ENCODE data around the gene WDR54.
A peak's percentile ranks its signal among the peaks of the same experiment; 100 is the strongest.
"Not testable (repeated sequence)": the region's sequence is repeated elsewhere in the genome, so short reads cannot be mapped to it uniquely, and the experiment has no call there.

The WDR54 gene

DNA sequence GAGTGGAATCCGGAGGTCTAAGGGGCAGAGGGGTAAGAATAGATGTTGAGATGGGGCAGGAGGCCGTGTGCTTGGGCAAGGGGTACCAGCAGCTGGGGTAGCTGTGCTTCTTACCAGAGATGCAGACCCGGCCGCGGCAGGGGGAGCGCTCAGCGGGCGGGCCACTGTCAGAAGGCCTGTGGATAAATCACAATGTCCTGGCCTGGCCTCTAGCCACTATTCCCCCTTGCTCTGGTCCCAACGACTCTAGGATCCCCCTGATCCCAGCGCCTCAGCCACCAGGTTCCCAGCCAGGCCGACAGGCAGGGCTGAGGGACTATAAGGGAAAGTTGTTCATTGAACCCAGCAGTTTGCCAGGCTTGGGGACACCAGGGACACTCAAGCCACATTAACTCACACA is 9.0 kb downstream of the WDR54 start:
- DNase-seq = no peak

DNA sequence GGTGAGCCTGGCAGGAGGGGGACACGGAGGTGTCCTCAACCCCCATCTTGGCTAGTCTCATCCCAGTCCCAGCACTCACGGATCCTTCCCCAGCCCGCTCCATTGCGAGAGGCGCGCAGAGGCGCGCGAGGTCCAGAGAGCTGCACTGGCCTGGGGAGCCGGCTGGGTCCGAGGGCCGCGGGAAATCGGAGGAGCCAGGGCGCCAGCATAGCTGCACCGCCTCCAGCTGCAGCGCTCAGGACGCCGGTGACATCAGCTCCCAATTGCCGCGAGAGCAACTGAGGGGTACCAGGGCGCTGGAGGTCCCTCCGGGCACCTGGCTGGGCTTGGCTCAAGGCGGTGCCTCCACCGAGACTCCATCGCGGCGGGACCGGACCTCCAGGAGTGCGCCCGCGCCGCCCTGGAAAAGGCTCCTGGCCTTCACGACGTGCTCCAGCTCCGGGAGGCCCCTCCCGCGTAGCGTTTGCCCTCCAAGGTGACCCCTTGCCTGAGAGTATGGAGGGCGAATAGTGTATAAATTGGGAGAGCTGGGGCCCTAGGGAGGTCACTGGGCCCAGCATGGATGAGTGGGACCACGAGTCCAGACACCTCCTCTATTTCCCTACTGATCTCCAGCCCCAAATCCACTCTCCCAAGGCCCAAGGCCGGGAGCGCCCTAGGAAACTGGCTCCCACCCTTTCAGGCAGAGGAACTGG is 14.7 kb downstream of the WDR54 start:
- no peak for DNase-seq

DNA sequence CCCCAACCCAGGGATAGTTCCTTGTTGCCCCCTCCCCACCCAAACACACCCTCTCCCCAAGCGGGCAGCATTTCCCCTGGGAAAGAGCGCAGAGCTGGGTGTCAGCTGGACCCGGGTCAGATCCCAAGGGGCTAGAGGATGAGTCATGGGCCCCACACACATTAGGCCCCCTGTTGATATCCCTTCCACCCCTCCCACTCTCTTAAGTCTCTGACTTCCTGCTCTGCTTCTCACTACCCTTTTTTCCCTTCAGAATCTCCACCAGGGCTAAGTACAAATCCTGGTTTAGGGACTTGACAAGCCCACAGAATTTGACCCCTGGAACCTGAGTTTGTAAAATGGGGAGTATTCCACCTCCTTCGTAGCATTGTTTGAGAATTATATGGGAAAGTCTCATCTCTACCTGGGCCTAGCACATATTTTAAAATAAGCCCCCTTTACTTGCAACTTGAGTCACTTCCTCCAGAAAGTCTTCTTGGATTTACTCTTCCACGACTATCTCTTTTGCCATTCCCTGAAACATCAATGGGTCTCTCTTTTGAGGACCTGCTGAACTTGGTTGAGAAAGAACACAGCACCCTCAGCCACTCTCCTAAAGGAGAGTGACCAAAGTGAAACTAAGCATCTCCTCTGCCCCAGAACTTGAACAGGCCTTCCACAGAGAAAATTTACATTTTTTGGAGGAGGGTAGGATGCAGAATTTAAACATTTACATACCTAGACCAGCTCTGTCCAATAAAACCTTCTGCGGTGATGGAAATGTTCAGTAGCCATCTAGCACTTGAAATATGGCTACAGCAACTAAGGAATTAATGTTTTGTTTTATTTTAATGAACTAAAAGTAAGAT is 15.5 kb downstream of the WDR54 start:
- DNase-seq = no peak

DNA sequence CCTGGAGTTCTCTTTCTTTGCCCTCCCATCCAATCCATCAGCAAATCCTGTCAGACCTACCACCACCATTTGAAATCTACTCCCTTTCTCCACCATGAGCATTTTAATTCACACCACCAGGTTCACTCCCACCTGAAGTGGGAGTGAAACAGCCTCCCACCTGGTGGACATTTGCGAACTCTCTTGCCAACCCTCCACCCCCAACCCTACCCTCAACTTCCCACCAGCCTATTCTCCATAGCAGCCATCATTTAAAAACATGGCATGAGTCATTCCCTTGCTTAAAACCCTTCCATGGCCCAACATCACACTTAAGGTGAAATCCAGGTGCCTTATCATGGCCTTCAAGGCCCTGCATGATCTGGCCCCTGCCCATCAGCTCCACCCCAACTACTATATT is 16.7 kb downstream of the WDR54 start:
- DNase-seq = no peak

DNA sequence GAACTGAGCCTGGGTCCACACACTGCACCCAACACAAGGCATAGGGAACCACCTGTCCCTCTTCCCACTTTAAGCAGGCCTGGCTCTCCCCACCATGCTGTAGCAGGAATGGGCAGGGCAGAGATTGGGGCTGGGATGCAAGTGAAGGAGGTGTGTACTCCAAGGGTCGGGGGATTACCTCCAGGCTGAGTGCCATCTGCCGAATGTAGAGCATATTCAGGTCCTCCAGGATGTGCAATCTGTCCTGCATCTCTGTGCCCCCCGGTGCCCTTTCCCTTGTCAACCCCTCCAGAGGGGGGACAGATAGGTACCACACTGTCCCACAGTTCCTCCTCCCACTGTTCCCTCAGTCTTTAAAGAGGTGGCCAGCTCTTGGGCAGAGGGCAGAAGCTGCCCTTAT is 17.8 kb downstream of the WDR54 start:
- DNase-seq = no peak

DNA sequence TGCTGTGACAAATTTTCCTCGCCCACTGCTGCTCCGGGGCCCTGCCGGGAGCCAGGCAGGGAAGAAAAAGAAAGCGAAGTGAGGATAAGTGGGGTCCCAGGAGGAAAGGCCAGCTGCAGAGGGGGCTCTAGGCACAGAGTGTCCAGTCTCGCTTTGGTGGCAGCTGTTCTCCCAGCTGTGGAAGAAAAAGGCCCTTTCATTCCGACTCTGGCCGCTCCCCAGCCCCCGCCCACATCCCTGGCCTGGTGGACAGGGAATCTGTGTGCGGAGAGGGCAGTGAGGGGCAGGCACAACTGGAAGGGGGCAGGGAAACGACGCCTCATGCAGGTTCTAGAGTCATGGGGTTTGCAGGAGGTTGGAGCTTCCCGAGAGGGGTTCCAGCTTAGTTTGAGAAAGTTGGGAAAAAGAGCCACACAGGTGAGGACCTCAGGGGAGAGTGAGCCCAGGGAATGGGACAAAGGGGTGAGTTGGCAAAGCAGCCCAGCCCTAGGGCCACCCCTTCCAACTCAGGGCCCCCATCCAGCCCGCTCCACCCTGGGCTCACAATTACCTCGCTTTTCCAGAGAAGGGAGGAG is 18.4 kb downstream of the WDR54 start:
- no peak for DNase-seq

DNA sequence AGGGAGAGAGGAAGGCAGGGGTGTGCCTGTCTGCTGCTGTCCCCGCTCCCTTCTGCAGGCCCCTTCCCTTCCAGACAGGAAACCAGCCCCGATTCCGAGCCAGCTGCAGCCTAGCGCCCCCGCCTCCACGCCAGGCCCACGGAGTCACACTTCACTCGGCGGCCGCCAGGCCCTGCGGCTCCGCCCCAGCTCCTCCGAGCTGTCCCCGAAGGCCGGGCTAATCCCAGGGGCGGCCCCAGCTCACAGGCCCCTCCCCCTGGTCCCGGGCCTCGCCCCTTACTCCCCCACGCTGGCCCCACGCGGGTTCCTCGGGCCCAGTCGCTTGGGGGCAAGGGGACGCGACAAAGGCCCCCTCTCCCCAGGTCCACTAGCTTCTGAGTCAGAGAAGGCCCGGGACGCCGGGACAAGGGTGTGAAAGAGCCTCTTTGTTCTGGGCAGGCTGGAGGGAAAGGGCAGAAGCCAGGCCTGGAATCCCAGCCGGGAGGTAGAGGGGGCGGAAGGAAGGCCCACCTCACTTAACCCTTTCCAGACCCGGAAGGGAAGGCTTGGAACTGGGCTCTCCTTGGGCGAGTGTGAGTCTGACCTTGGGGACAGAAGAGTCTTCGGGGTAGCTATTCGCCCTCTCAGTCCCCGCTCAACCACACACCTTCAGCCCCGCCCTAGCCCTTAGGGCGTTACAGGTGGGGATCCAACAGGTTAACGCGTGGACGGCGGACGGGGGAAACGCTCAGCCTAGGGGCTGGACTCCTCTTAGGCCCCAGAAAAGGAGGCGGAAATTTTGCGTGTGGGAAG is 19.0 kb downstream of the WDR54 start:
- DNase-seq = peak; percentile 93

DNA sequence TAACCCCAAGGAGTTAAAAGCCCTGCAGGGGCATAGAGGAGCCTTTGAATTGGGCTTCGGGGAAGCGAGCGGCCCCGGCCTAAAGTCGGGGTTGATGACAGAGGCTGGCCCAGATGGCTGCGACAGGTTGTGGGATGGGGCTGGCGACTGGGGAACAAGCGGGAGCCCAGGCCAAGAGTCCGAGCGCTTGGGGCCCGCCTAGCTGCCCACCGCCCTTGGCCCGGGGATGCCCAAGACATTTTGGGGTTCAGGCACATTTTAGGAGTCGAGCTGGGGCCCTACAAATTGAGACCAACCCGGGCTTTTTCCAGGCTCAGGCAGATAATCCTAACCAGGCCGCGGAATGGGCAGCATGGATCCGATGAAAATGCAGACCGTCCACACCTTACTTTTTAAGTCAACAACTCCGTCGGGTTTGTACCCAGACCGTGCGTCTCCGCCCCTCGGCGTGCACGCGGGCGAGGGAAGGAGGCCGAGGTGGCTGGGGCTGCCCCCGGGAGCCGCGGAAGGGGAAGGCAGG is 19.7 kb downstream of the WDR54 start:
- DNase-seq = no peak

DNA sequence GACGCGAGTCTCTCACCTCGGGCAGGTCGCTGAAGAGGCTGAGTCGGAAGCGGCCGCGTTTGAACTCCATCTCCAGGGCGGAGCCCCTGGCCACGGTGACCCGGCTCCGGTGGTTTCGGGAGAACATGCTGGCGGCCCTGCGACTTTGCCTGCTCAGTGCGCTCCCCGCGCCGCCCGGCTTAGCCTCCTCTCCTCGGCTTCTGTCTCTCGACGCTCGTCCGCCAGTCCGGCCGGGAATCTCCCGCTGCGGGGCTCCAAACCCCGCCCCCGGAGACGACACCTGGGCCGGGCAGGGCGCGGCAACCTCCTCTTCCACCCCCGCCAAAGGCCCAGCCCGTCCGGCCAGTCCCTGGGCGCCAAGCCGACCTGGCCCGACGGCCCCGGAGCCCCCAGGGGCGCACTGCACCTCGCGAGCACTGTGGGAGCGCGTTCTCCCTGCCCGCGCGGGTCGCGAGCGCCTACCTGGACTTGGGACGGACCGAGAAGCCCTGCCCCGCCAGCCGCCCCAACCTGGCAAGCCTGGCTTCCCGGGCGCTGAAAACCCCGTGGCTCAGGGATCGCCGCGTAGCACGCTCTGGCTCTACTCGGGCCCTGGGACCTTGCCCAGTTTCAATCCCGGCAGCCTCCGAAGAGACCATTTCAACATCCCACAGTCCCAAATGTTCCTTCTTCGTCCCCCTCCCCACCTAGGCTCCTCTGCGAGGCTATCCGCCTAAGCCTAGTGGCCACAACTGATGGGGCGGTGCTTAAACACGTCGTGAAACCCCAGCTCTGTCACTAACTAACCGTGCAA is 20.4 kb downstream of the WDR54 start, which contains the start of gene RTKN:
Gene RTKN, minus strand, starts transcription at position 248 of the 793 bp plus-strand sequence. Its CDS starts 121 bp downstream, at position 127.
- DNase-seq = no peak

DNA sequence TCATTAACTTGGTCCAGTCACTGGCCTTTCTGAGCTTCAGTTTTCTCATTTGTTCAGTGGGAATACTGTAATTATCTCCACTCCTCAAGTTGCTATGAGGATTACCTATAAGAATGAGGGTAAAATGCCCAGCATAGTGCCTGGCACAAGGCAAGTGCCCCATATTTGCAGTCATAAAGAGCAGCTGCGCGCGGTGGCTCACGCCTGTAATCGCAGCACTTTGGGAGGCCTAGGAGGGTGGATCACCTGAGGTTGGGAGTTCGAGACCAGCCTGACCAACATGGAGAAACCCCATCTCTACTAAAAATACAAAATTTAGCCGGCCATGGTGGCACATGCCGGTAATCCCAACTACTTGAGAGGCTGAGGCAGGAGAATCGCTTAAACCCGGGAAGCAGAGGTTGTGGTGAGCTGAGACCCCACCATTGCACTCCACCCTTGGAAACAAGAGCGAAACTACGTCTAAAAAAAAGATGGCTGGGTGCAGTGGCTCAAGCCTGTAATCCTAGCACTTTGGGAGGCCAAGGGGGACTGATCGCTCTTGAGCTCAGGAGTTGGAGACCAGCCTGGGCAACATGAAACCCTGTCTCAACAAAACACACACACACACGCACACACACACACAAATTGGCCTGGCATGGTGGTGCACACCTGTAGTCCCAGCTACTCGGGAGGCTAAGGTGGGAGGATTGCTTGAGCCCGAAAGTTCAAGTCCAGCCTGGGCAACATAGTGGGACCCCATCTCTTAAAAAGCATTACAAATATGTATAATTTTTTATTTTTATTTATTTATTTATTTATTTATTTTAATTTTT is 21.2 kb downstream of the WDR54 start:
- DNase-seq = not testable (repeated sequence)

DNA sequence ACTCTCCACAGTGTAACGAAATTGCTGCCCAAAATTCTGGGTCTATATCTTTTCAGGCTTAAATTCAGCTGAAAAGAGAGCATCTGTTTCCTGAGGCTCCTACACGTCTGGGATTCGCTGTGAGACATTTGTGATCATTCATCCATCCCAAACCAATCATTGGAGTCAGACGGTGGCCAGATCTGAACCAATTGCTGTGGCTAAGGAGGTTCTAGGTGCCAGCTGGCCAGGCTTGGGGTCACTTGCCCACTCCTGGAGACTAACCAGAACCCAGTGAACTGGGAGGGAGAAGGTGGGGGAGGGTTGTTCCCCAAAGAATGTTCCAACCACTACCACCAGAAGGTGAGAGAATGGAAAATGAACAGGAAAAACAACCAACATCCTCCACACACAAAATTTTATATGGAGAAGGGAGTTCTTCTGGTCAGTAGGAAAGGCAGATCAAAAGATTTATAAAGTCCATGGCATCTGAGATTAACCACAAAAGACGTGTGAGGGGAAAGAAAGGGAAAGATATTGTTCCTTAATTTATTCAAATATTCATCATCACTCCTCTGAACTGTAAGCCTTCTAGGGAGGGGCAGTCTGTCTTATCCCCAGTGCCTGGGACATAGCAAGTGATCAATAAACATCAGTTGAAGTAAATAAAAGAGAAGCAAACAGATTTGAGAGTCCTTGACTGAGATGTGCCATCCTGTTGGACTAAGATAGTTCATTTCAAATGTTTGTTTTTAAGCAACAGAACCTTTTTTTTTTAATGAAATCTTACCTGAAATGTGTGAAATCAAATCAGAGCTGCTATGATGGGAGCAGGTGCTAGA is 23.2 kb downstream of the WDR54 start:
- DNase-seq = no peak

DNA sequence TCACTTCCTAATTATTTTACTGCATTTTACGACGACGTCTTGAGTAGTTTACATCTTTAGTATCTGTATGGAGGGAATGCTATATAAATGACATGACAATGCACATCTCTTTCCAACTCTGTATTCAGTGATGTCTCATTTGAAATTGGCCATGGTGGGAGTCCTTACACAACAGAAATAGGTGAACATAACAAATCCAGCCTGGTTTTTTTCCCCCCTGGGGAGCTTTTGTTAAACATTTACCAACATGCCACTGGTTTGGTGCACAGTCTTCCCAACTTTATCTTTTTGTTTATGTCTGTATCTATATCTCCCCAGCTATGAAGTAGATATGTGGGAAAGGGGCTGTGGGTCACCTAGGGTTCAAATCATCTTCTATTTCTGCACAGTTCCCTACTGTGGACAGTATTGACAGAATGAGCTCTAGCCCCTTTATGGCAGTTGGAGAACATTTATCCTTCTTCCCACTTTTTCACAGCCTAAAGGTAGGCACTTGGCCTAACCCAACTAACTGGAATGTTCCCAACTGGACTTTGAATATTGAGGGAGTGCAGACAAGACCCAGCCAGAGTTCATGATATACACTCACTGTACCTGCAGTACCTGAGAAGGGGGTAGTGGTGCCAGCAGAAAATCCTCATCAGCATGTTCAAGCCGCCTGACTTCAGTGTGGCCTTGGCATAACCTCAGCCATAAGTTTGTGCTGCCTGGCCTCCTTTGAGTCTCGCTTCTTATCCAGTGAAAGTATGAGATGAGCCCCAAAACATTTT is 25.9 kb downstream of the WDR54 start:
- no peak for DNase-seq

DNA sequence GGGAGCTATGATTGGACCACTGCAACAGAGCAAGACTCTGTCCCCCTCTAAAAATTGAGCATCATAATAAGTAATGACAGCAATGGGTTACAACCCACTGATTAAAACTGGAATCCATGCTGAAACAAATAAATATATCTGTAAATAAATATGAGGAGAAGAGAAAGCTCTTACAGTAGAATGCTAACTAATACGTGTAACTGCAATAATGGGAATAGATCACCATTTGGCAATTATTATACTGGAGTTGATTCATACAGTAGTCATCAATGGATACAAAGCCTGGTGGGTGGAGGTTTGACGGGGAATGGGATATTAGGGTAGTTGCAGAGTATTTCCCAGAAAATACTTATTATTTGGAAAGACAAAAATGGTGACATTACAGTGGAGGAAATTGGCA is 27.2 kb downstream of the WDR54 start:
- no peak for DNase-seq

DNA sequence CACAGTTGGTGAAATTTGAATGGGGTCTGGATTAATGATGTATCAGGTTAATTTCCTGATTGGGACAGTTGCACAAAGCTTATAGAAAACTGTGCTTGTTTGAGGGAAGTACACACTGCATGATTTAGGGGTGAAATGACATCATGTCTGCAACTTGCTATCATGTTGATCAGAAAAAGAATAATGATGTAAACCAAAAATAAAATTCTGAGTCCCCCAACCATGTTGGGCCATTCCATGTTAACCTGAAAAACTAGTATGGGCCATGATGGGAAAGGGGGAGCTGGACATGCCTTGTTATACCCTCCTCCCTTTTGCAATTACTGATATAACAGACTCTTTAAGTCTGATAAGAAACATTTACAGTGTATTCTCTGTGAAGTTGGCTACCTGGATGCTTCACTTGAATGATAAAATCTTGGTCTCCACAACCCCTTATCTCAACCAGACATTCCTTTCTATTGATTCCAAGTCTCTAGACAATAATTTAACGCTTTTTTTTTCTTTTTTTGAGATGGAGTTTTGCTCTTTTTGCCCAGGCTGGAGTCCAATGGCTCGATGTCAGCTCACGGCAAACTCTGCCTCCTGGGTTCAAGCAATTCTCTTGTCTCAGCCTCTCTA is 29.1 kb downstream of the WDR54 start:
- DNase-seq = no peak

DNA sequence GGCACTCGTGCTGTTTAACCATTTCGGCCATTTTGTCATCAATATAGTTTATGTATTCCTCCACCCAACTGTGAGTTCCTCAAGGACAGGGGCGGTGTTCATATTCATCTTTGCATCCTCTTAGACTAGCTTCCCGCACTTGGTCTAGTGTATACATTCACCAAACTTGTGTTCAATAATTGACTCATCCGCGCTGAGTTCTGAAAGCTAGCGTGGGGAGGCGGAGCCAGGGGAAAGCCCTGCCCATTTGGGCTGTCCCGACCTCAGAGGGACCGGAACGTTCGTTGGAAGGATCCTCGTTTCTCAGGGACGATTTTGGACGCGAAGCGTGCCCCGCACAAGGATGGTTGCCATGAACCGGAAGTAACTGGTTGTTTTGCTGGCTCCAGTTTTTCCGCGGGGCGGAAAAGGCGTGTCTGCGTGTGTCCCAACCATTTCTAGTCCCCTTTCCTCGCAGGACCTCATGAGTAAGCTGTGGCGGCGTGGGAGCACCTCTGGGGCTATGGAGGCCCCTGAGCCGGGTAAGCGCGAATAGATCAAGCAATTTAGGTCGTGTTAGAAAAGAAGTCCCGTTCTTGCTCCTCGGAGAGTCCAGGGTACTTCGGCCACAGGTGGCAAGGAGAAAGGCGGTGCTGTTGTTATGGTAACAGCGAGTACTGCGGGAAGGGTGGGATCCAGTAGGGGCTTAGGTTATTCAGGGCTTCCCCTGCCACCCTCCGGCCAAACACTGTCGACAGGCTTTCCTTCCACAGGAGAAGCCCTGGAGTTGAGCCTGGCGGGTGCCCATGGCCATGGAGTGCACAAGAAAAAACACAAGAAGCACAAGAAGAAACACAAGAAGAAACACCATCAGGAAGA is 33.4 kb downstream of the WDR54 start, which contains the start of gene INO80B:
Gene INO80B, plus strand, starts transcription at position 434 of the 858 bp plus-strand sequence. Its CDS starts 30 bp downstream, at position 464.
- DNase-seq = peak; percentile 98

DNA sequence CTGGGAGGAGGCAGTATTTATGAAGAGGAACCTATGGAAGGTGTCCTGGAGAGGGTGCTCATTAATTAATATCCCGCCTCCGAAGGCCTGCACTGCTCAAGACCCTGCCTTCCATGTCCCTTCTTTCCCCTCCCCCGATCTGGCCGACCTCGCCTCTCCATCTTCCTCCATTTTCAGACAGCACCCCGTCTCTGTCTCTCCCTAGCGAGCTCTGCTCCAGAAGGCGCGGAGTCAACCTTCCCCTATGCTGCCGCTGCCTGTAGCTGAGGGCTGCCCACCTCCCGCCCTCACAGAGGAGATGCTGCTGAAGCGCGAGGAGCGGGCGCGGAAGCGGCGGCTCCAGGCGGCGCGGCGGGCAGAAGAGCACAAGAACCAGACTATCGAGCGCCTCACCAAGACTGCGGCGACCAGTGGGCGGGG is 35.6 kb downstream of the WDR54 start:
- DNase-seq = peak; percentile 47 to 68

DNA sequence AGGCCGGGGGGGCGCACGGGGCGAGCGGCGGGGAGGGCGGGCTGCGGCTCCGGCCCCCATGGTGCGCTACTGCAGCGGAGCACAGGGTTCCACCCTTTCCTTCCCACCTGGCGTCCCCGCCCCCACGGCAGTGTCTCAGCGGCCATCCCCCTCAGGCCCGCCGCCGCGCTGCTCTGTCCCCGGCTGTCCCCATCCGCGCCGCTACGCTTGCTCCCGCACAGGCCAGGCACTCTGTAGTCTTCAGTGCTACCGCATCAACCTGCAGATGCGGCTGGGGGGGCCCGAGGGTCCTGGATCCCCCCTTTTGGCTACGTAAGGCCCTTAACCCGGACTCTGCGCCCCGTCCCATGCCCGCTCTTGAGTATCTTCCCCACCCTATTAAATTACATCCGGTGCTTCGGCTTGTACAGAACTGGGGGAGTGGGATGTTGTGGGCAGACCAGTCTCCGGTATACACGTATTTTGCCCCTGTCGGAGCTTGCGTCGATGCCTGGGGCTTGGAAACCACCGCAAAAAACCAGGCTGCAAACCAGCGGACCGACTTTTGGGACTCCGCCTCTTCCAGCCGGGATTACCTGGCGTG is 36.1 kb downstream of the WDR54 start:
- peak in 1 of 2 experiments; percentile 73 for DNase-seq
